ENCODE data around the gene TWNK. TPM values are rescaled to one million over a fixed set of nuclear protein-coding genes. Genes with fewer than 3 reads are reported as not detected.
A peak's percentile ranks its signal among the peaks of the same experiment; 100 is the strongest.

The TWNK gene
- polyA plus RNA-seq, 3 donors: 16.3 to 18.6 (median 18.0) TPM

- peak; percentile 92 for DNase-seq (ENCODE audit: low read depth in 3 of 3, low spot score in 2 of 3)
These were observed 55.5 kb downstream of the TWNK start for GRCh38 chr10:101042667-101043362.

GRCh38 chr10:101043363-101043707 is 56.0 kb downstream of the TWNK start:
- no peak for DNase-seq (ENCODE audit: low read depth in 3 of 3, low spot score in 2 of 3)

Other genes starting within 250 kb of the TWNK start
- gene PAX2, start 242.0 kb upstream of the TWNK start, polyA plus RNA-seq (ENCODE audit: insufficient read length in 3 of 3): 100 to 1,000 TPM; 130 to 141 (median 133) TPM
- 10 to 100 TPM; 29.7 to 32.9 (median 30.9) TPM for gene SLF2, start 74.6 kb upstream of the TWNK start, polyA plus RNA-seq (ENCODE audit: insufficient read length in 3 of 3)
- gene SEMA4G, start 18.0 kb upstream of the TWNK start, polyA plus RNA-seq (ENCODE audit: insufficient read length in 3 of 3): 10 to 100 TPM; 41.1 to 48.1 (median 43.6) TPM
- 10 to 100 TPM; 86.9 to 95.2 (median 87.1) TPM for gene MRPL43, start within 50 bp of the TWNK start, polyA plus RNA-seq (ENCODE audit: insufficient read length in 3 of 3)
- gene LZTS2, start 12.3 kb downstream of the TWNK start, polyA plus RNA-seq (ENCODE audit: insufficient read length in 3 of 3): 10 to 100 TPM; 42.3 to 49.9 (median 47.3) TPM
- 1 to 10 TPM; 1.2 to 1.9 (median 1.8) TPM for gene PDZD7, start 43.6 kb downstream of the TWNK start, polyA plus RNA-seq (ENCODE audit: insufficient read length in 3 of 3)
- gene SFXN3, start 43.7 kb downstream of the TWNK start, polyA plus RNA-seq (ENCODE audit: insufficient read length in 3 of 3): 10 to 100 TPM; 20.7 to 22.6 (median 22.3) TPM
- 10 to 100 TPM in 2 of 3 donors, 1 to 10 TPM in 1; 9.5 to 11.0 (median 10.0) TPM for gene KAZALD1, start 74.4 kb downstream of the TWNK start, polyA plus RNA-seq (ENCODE audit: insufficient read length in 3 of 3)
- under 1 TPM in 2 of 3 donors, not detected in 1; 0.06 to 0.07 TPM for gene TLX1, start 143.8 kb downstream of the TWNK start, polyA plus RNA-seq (ENCODE audit: insufficient read length in 3 of 3)
- gene LBX1, start 241.9 kb downstream of the TWNK start, polyA plus RNA-seq (ENCODE audit: insufficient read length in 3 of 3): not detected